ENCODE results near the gene ABL2.

The ABL2 gene

GRCh38 chr1:179089827-179090482 is 139.5 kb downstream of the ABL2 start:
- DNase-seq: no peak

GRCh38 chr1:179087665-179088064 is 141.8 kb downstream of the ABL2 start:
- no peak for DNase-seq

GRCh38 chr1:179083533-179083932 is 145.9 kb downstream of the ABL2 start:
- no peak for DNase-seq

- no peak for DNase-seq
These were observed 146.5 kb downstream of the ABL2 start for GRCh38 chr1:179082999-179083335.

- DNase-seq: peak; percentile 16
These were observed 147.0 kb downstream of the ABL2 start for GRCh38 chr1:179082333-179082998.

GRCh38 chr1:179081687-179082332 is 147.7 kb downstream of the ABL2 start, which contains the start of gene TOR3A:
TSS of gene TOR3A (plus strand) at chr1:179082070. CDS start at chr1:179082129, 59 bp downstream.
- peak; percentile 80 for DNase-seq

- DNase-seq: no peak
These were observed 148.4 kb downstream of the ABL2 start for GRCh38 chr1:179080866-179081686.

- peak; percentile 73 for DNase-seq
These were observed 150.2 kb downstream of the ABL2 start for GRCh38 chr1:179079113-179079761.

- no peak for DNase-seq
These were observed 152.1 kb downstream of the ABL2 start for GRCh38 chr1:179077396-179077795.

GRCh38 chr1:179066471-179066870 is 163.0 kb downstream of the ABL2 start:
- no peak for DNase-seq

- DNase-seq: no peak
These were observed 167.9 kb downstream of the ABL2 start for GRCh38 chr1:179061360-179062282.

- DNase-seq: no peak
These were observed 170.7 kb downstream of the ABL2 start for GRCh38 chr1:179058487-179059483.

GRCh38 chr1:179055937-179056336 is 173.5 kb downstream of the ABL2 start:
- no peak for DNase-seq

GRCh38 chr1:179053486-179053885 is 176.0 kb downstream of the ABL2 start:
- no peak for DNase-seq

- DNase-seq: no peak
These were observed 176.7 kb downstream of the ABL2 start for GRCh38 chr1:179052776-179053175.
